Stimulated activated CD8-positive, alpha-beta memory T cell treated with anti-CD3 and anti-CD28 coated beads, Interleukin-7, amount 100 ng/mL, for 24 hours (primary cell): ENCODE results near the gene HOXB4.

Experiments
- DNase-seq: peaks from one replicate; pipeline ENCODE4 v3.0.0-alpha.2; 2020; ENCODE audit warnings: low read depth

HOXB4 gene

GRCh38 chr17:48601539-48602425 lies 23.6 kb upstream of the HOXB4 start:
- DNase-seq: no peak

- no peak for DNase-seq
Observed at GRCh38 chr17:48601207-48601538, 23.0 kb upstream of the HOXB4 start.

GRCh38 chr17:48600244-48601098 lies 22.3 kb upstream of the HOXB4 start:
- no peak for DNase-seq

- DNase-seq: no peak
Observed at GRCh38 chr17:48599354-48599753, 21.2 kb upstream of the HOXB4 start.

GRCh38 chr17:48598736-48599135 lies 20.6 kb upstream of the HOXB4 start:
- DNase-seq: no peak

GRCh38 chr17:48597778-48598631 lies 19.9 kb upstream of the HOXB4 start:
- no peak for DNase-seq

GRCh38 chr17:48597528-48597777 lies 19.3 kb upstream of the HOXB4 start:
- DNase-seq: no peak

- no peak for DNase-seq
Observed at GRCh38 chr17:48596735-48597527, 18.8 kb upstream of the HOXB4 start.

GRCh38 chr17:48596000-48596734 lies 18.0 kb upstream of the HOXB4 start:
- no peak for DNase-seq

- no peak for DNase-seq
Observed at GRCh38 chr17:48595278-48595999, 17.3 kb upstream of the HOXB4 start.

GRCh38 chr17:48594538-48595277 lies 16.6 kb upstream of the HOXB4 start:
- DNase-seq: no peak

- peak; percentile 64 for DNase-seq
Observed at GRCh38 chr17:48593840-48594537, 15.8 kb upstream of the HOXB4 start.

GRCh38 chr17:48593126-48593829 lies 15.1 kb upstream of the HOXB4 start, which contains the start of gene HOXB5:
Gene HOXB5 (minus strand): TSS chr17:48593779. CDS start chr17:48593682, 97 bp downstream.
- no peak for DNase-seq

GRCh38 chr17:48592577-48592976 lies 14.4 kb upstream of the HOXB4 start:
- DNase-seq: no peak

- DNase-seq: no peak
Observed at GRCh38 chr17:48592057-48592514, 13.9 kb upstream of the HOXB4 start.

- no peak for DNase-seq
Observed at GRCh38 chr17:48591255-48592056, 13.3 kb upstream of the HOXB4 start.

- no peak for DNase-seq
Observed at GRCh38 chr17:48590607-48591161, 12.5 kb upstream of the HOXB4 start.
